MCF 10A (cell line): ENCODE results near the gene WASF2. TPM values are rescaled to one million over a fixed set of nuclear protein-coding genes. Genes with fewer than 3 reads are reported as not detected.

Experiments
- BruUV-seq: library from RNA; stranded (reverse); fragments of 400-500 nt; replicated peaks from 2 replicates; lab custom pipeline; 2021; lab: Mats Ljungman, UMichigan
- CTCF ChIA-PET: fragments of 300-600 bp; sonication (Branson Sonifier 250); formaldehyde crosslinking; extraction: SDS; loops from one replicate; lab custom pipeline; 2021; ENCODE audit warnings: antibody characterized with exemption, inconsistent platforms; lab: Yijun Ruan, JAX
- POLR2A ChIA-PET: fragments of 300-600, 350-650 bp; sonication (Branson Sonifier 250); formaldehyde crosslinking; extraction: SDS; loops from one replicate; lab custom pipeline; 2020; ENCODE audit warnings: antibody characterized with exemption, inconsistent platforms; lab: Yijun Ruan, JAX
- DNase-seq: peaks from one replicate; pipeline ENCODE4 v3.0.0-alpha.2; 2018; ENCODE audit not compliant: unreplicated experiment
- H3K27ac Mint-ChIP-seq: one replicate; pipeline ENCODE4 v1.8.0; 2022; ENCODE audit warnings: mild to moderate bottlenecking, low read depth, mixed read lengths; ENCODE audit not compliant: unreplicated experiment
- H3K27me3 Mint-ChIP-seq: one replicate; pipeline ENCODE4 v1.8.0; 2022; ENCODE audit warnings: mixed read lengths; ENCODE audit not compliant: insufficient read depth, unreplicated experiment
- H3K36me3 Mint-ChIP-seq: one replicate; pipeline ENCODE4 v1.8.0; 2022; ENCODE audit warnings: mild to moderate bottlenecking, moderate library complexity, mixed read lengths; ENCODE audit not compliant: insufficient read depth, unreplicated experiment
- H3K4me1 Mint-ChIP-seq: one replicate; pipeline ENCODE4 v1.8.0; 2022; ENCODE audit warnings: mixed read lengths; ENCODE audit not compliant: insufficient read depth, unreplicated experiment
- H3K4me3 Mint-ChIP-seq: one replicate; pipeline ENCODE4 v1.8.0; 2022; ENCODE audit warnings: mild to moderate bottlenecking, moderate library complexity, mixed read lengths; ENCODE audit not compliant: unreplicated experiment
- H3K9me3 Mint-ChIP-seq: one replicate; pipeline ENCODE4 v1.8.0; 2022; ENCODE audit warnings: mixed read lengths; ENCODE audit not compliant: unreplicated experiment
- CTCF ChIP-seq: fragments of 200-600 bp; IDR thresholded peaks from one replicate; pipeline ENCODE4 v1.8.0; 2022; ENCODE audit warnings: antibody characterized with exemption, mild to moderate bottlenecking; ENCODE audit not compliant: unreplicated experiment
- intact Hi-C: fragments of 100-400 bp; cut with micrococcal nuclease; formaldehyde crosslinking; loops from 2 replicates; pipeline ENCODE4 v1.14.1; 2022
- total RNA-seq: library from RNA; stranded (reverse); gene quantifications from 2 replicates; pipeline ENCODE4 v1.2.3, GENCODE V29; 2022

Gene WASF2
- total RNA-seq, 1 experiment from 2014 or later: 131 TPM

- H3K27me3 Mint-ChIP-seq: no peaks in the 10 kb centered on the region
- BruUV-seq: no TSS peak
- no peak for TF ChIP-seq CTCF
- CTCF ChIA-PET: interaction anchor here (0.7 to 1.4 kb wide), 5 partner anchors 20 to 90 kb away, joined by 3 to 5 read pairs (median 3); no protein-coding TSS in a partner anchor
- H3K9me3 Mint-ChIP-seq: no peaks in the 10 kb centered on the region
- peaks cover 31% of the 10 kb centered on the region for H3K4me1 Mint-ChIP-seq
- no peak overlapping the region for H3K4me3 Mint-ChIP-seq
- H3K27ac Mint-ChIP-seq: no peak overlapping the region
- no peak for DNase-seq
- intact Hi-C loops: no loop called here
- POLR2A ChIA-PET: interaction anchor here (0.6 to 9.1 kb wide), 7 partner anchors 11 to 216 kb away, joined by 3 to 78 read pairs (median 3); partner anchors contain the start of gene WASF2
- peaks cover 64% of the 10 kb centered on the region for H3K36me3 Mint-ChIP-seq
These were observed 46.2 kb upstream of the WASF2 start for GRCh38 chr1:27536010-27536757.

GRCh38 chr1:27535386-27535785 is 45.4 kb upstream of the WASF2 start:
- ChIA-PET CTCF (interaction anchor here (0.7 to 1.4 kb wide), 3 partner anchors 21 to 73 kb away, joined by 3 to 5 read pairs (median 3); no protein-coding TSS in a partner anchor), POLR2A (interaction anchor here (1.3 to 9.1 kb wide), 3 partner anchors 11 to 46 kb away, joined by 3 to 78 read pairs (median 11); partner anchors contain the start of gene WASF2)
- DNase-seq: no peak
- H3K27me3 Mint-ChIP-seq: no peaks in the 10 kb centered on the region
- H3K27ac Mint-ChIP-seq: no peak overlapping the region
- peaks cover 26% of the 10 kb centered on the region for H3K4me1 Mint-ChIP-seq
- peaks cover 64% of the 10 kb centered on the region for H3K36me3 Mint-ChIP-seq
- intact Hi-C loops: no loop called here
- no TSS peak for BruUV-seq
- no peaks in the 10 kb centered on the region for H3K9me3 Mint-ChIP-seq
- H3K4me3 Mint-ChIP-seq: no peak overlapping the region
- no peak for TF ChIP-seq CTCF

- intact Hi-C loops: no loop called here
- POLR2A ChIA-PET: interaction anchor here (1.3 kb wide), 1 partner anchor 11 kb away, joined by 3 read pairs; no protein-coding TSS in a partner anchor
- no TSS peak for BruUV-seq
- Mint-ChIP-seq H3K4me3 (no peak overlapping the region), H3K36me3 (peaks cover 58% of the 10 kb centered on the region), H3K27me3 (no peaks in the 10 kb centered on the region), H3K4me1 (peaks cover 34% of the 10 kb centered on the region), H3K27ac (peak overlapping the region; percentile 66), H3K9me3 (no peaks in the 10 kb centered on the region)
- CTCF ChIA-PET: no interaction called here
- TF ChIP-seq CTCF: no peak
- no peak for DNase-seq
These were observed 42.2 kb upstream of the WASF2 start for GRCh38 chr1:27531959-27532685.

- intact Hi-C loops: no loop called here
- Mint-ChIP-seq H3K27ac (no peak overlapping the region), H3K9me3 (no peaks in the 10 kb centered on the region), H3K4me1 (peaks cover 44% of the 10 kb centered on the region), H3K36me3 (peaks cover 46% of the 10 kb centered on the region), H3K27me3 (no peaks in the 10 kb centered on the region), H3K4me3 (no peak overlapping the region)
- no TSS peak for BruUV-seq
- POLR2A ChIA-PET: interaction anchor here (0.6 to 1.7 kb wide), 5 partner anchors 10 to 71 kb away, joined by 3 to 6 read pairs (median 3); no protein-coding TSS in a partner anchor
- no peak for TF ChIP-seq CTCF
- CTCF ChIA-PET: interaction anchor here (1.0 kb wide), 1 partner anchor 26 kb away, joined by 3 read pairs; no protein-coding TSS in a partner anchor
- DNase-seq: no peak
These were observed 40.2 kb upstream of the WASF2 start for GRCh38 chr1:27530192-27530591.
